Lung (tissue), 12 donors: ENCODE results near the gene SLCO3A1. TPM values are rescaled to one million over a fixed set of nuclear protein-coding genes. Genes with fewer than 3 reads are reported as not detected.
A peak's percentile ranks its signal among the peaks of the same experiment; 100 is the strongest.
"Not testable (repeated sequence)": the region's sequence is repeated elsewhere in the genome, so short reads cannot be mapped to it uniquely, and the experiment has no call there.

Experiments
- ATAC-seq: fragments of 200-7000 bp; cut with Tn5 transposase; one replicate; pipeline ENCODE4 v1.9.1; 2020; ENCODE audit warnings: moderate number of reproducible peaks; ENCODE audit not compliant: insufficient read depth, low FRiP score
- DNase-seq, 3 donors: peaks; one replicate each; pipeline ENCODE4 v3.0.0-alpha.2; 2013 to 2017
- H3K27ac ChIP-seq, 2 donors: one replicate each; pipeline ENCODE4 v1.5.1; 2013; ENCODE audit warnings: mild to moderate bottlenecking in 2 of 2, moderate library complexity in 2 of 2, control low read depth in 1 of 2, inconsistent platforms in 1 of 2, low read depth in 1 of 2, low read length in 1 of 2
- H3K27me3 ChIP-seq, 3 donors: one replicate each; pipeline ENCODE4 v1.5.1; 2013; ENCODE audit warnings: low read length in 2 of 3; ENCODE audit not compliant: control insufficient read depth in 3 of 3, insufficient read depth in 3 of 3
- H3K36me3 ChIP-seq, 4 donors: one replicate each; pipeline ENCODE4 v1.5.1; 2013; ENCODE audit warnings: low read length in 4 of 4, mild to moderate bottlenecking in 1 of 4, moderate library complexity in 1 of 4; ENCODE audit not compliant: control insufficient read depth in 4 of 4, insufficient read depth in 4 of 4
- H3K4me1 ChIP-seq, 5 donors: one replicate each; pipeline ENCODE4 v1.5.1; 2013; ENCODE audit warnings: low read length in 5 of 5, mild to moderate bottlenecking in 2 of 5, moderate library complexity in 1 of 5; ENCODE audit not compliant: control insufficient read depth in 5 of 5, insufficient read depth in 5 of 5
- H3K4me3 ChIP-seq: one replicate; pipeline ENCODE4 v1.5.1; 2013; ENCODE audit warnings: mild to moderate bottlenecking, control low read depth, moderate library complexity
- H3K9ac ChIP-seq, 2 donors: one replicate each; pipeline ENCODE4 v1.5.1; 2013; ENCODE audit warnings: low read length in 2 of 2, control low read depth in 1 of 2; ENCODE audit not compliant: insufficient read depth in 1 of 2
- H3K9me3 ChIP-seq, 4 donors: one replicate each; pipeline ENCODE4 v1.5.1; 2013; ENCODE audit warnings: low read length in 3 of 4, mild to moderate bottlenecking in 1 of 4, moderate library complexity in 1 of 4; ENCODE audit not compliant: control insufficient read depth in 4 of 4, insufficient read depth in 3 of 4
- WGBS, 2 donors: extraction: QIAGEN DNeasy Blood & Tissue Kit; methylation state at CpG; one replicate each; pipeline ENCODE4 v1.1.7; 2013; 5-methylcytosine and 5-hydroxymethylcytosine counted together
- polyA plus RNA-seq, 2 donors: library from polyadenylated mRNA; stranded (reverse); fragments of 200-250 nt; gene quantifications; one replicate each; pipeline ENCODE4 v1.2.1, GENCODE V29; 2013
- total RNA-seq, 2 donors: library from RNA; depleted of rRNA in 1 of 2; stranded (reverse); fragments of >200 nt in 1 of 2; gene quantifications; one replicate each; pipeline ENCODE4 v1.2.1, GENCODE V29; 2014 to 2021
- TF ChIP-seq, protein P1 (sequence below): IDR thresholded peaks from 2 replicates; pipeline ENCODE4 v1.5.1; 2012; ENCODE audit warnings: mild to moderate bottlenecking; ENCODE audit errors: control extremely low read depth, extremely low read depth
- donor health status: control.
- donor health status: control.
- donor health status: Bipolar disorder and iron deficiency.
- donor health status: healthy.
- donor health status: DM: yes; HTN: yes; CAD: no.

The SLCO3A1 gene
- total and polyA plus RNA-seq, 4 donors: 20.5 to 56.3 (median 33.5) TPM

DNA sequence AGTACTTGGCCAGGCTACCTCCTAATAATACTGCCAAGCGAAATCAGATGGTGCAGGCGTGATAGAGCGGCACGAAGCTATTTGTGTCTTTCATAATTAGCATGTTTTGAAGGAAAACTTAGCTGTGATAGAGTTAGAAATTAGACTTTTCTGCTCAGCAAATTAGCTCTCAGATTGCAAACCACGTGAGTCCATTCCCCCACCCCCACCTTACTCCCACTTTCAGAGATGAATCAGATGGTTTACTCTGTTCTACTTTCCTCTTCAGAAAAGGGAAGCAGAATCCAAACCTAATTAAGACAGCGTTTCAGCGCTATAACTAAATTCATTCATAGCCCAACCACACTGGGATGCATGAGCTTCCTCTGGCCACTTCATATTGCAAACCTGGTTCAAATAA is 214.6 kb downstream of the SLCO3A1 start:
- H3K27ac ChIP-seq: no peak overlapping the region
- 68 to 79% methylated on average over 7 of the region's 7 CpGs for WGBS, 2 donors
- TF ChIP-seq, protein P1, sequence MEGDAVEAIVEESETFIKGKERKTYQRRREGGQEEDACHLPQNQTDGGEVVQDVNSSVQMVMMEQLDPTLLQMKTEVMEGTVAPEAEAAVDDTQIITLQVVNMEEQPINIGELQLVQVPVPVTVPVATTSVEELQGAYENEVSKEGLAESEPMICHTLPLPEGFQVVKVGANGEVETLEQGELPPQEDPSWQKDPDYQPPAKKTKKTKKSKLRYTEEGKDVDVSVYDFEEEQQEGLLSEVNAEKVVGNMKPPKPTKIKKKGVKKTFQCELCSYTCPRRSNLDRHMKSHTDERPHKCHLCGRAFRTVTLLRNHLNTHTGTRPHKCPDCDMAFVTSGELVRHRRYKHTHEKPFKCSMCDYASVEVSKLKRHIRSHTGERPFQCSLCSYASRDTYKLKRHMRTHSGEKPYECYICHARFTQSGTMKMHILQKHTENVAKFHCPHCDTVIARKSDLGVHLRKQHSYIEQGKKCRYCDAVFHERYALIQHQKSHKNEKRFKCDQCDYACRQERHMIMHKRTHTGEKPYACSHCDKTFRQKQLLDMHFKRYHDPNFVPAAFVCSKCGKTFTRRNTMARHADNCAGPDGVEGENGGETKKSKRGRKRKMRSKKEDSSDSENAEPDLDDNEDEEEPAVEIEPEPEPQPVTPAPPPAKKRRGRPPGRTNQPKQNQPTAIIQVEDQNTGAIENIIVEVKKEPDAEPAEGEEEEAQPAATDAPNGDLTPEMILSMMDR: no peak
- H3K36me3 ChIP-seq: no peaks in the 10 kb centered on the region
- no peak overlapping the region for H3K9ac ChIP-seq
- no peaks in the 10 kb centered on the region for H3K9me3 ChIP-seq
- H3K4me3 ChIP-seq: no peak overlapping the region
- no peak for ATAC-seq
- DNase-seq: no peak
- H3K27me3 ChIP-seq: no peaks in the 10 kb centered on the region
- peaks cover 0 to 5% (median 0%) of the 10 kb centered on the region in 5 donors for H3K4me1 ChIP-seq

DNA sequence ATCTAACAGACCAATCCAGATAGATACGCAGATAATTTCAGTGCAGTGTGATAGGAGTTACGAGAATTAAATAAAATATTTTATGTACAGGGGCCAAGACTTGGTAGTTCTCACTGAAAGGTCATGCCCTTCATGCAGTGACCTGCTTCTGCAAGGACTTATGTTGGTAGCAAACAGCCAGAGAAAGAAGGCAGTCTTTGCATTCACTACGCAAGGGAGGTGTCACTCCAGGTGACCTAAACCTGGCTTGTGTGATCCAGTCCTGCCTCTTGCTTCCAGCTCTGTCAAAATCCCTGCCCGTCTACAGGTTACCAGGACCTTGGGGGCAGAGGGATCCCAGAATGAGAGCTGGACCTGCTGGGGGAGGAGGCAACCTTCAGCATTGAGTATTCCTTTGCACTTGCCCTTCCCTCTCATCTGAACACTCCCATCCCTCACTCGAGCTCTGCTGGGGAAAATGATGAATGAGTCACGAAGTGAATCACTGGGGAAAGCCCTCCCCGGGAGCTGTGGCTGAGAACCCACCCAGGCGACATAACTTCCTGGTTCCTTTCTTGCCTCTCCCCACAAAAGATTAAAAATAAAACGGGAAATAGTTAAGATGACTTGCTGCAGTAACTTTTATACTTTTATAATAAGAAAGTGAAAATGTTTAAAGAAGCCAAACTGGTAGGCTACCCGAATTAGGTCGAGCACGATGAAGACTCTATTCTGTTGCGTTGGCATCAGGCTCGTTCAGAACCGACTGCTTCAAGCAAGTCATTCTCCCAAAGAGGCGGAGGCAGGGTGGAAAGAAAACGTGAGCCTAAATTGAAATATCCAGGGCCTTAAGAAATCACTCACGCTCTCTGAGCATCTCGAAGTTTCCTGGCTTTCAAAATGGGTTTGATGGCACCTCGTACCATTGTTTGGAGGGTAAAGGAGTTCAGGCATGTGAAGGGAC is 216.1 kb downstream of the SLCO3A1 start:
- TF ChIP-seq, protein P1: no peak
- Histone ChIP-seq H3K27me3 (no peaks in the 10 kb centered on the region), H3K4me3 (no peak overlapping the region), H3K9me3 (no peaks in the 10 kb centered on the region), H3K27ac (peak overlapping the region; percentile 5 to 50), H3K4me1 (peaks cover 0 to 10% (median 0%) of the 10 kb centered on the region in 5 donors), H3K9ac (no peak overlapping the region), H3K36me3 (no peaks in the 10 kb centered on the region)
- peak; percentile 84 for ATAC-seq
- WGBS, 2 donors: 37 to 40% methylated on average over 20 of the region's 20 CpGs
- DNase-seq: no peak

DNA sequence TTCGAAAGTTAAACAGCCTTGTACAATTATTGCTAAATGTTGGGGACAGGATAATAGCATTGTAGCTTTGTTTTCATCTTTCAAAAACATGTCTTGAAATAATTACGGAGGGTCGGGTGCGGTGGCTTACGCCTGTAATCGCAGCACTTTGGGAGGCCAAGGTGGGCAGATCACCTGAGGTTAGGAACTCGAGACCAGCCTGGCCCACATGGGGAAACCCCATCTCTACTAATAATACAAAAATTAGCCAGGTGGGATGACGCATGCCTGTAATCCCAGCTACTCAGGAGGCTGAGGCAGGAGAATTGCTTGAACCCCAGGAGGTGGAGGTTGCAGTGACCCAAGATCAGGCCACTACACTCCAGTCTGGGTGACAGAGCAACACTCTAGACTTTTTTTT is 216.7 kb downstream of the SLCO3A1 start:
- not testable (repeated sequence) for H3K36me3 ChIP-seq, H3K27me3 ChIP-seq, H3K9me3 ChIP-seq, H3K4me3 ChIP-seq, DNase-seq, ATAC-seq, H3K9ac ChIP-seq
- H3K27ac ChIP-seq: peak overlapping the region in 1 of 2 donors; percentile 50
- H3K4me1 ChIP-seq: peaks cover 0 to 14% (median 0%) of the 10 kb centered on the region in 5 donors
- WGBS, 2 donors: 95 to 97% methylated on average over 8 of the region's 8 CpGs

DNA sequence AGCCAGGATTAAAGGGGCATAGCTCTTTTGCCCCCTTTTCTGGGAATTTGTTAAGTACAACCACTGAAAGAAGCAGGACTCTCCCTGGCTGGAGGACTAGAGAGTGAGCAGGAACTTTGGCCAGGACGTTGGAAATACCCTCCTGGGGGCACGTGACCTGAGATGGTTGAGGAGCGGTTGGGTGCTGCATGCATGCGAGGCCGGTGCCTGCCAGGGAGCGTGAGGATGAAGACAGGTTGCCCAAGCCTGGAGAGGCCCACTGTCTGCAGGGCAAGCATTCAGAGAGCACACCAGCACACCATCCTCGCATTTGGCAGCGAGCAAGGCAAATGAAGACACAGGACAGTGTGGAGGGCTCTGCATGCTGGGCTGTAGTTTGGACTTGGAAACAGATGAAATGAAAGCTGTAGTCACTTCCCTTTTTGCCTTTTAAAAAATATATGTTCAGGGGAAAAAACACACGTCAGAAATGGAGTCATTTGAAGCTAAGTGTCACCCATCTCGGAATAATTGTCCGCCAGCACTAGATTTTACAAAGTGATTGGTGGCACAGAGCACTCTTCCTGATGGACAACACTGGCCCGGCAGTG is 217.6 kb downstream of the SLCO3A1 start:
- no peak for DNase-seq
- ATAC-seq: no peak
- H3K4me1 ChIP-seq: peaks cover 0 to 18% (median 8%) of the 10 kb centered on the region in 5 donors
- no peaks in the 10 kb centered on the region for H3K36me3 ChIP-seq
- H3K27ac ChIP-seq: peak overlapping the region in 1 of 2 donors; percentile 17
- TF ChIP-seq, protein P1: no peak
- H3K9ac ChIP-seq: no peak overlapping the region
- no peaks in the 10 kb centered on the region for H3K27me3 ChIP-seq
- 56 to 63% methylated on average over 12 of the region's 12 CpGs for WGBS, 2 donors
- H3K9me3 ChIP-seq: no peaks in the 10 kb centered on the region
- H3K4me3 ChIP-seq: no peak overlapping the region
